HFFc6 (cell line): ENCODE results near the gene HRG. TPM values are rescaled to one million over a fixed set of nuclear protein-coding genes. Genes with fewer than 3 reads are reported as not detected.

ENCODE experiments used
- DNase-seq: peaks from one replicate; pipeline ENCODE4 v3.0.0-alpha.2; 2018
- H3K27ac Mint-ChIP-seq: 2 replicates; pipeline ENCODE4 v1.8.0; 2020; ENCODE audit warnings: mild to moderate bottlenecking, mixed read lengths
- H3K27me3 Mint-ChIP-seq: 2 replicates; pipeline ENCODE4 v1.8.0; 2021; ENCODE audit warnings: mild to moderate bottlenecking, moderate library complexity, mixed read lengths; ENCODE audit not compliant: insufficient read depth
- H3K36me3 Mint-ChIP-seq: 2 replicates; pipeline ENCODE4 v1.8.0; 2021; ENCODE audit warnings: low read depth, mixed read lengths
- H3K4me1 Mint-ChIP-seq: 2 replicates; pipeline ENCODE4 v1.8.0; 2020; ENCODE audit warnings: low read depth, mixed read lengths
- H3K4me3 Mint-ChIP-seq: 2 replicates; pipeline ENCODE4 v1.8.0; 2020; ENCODE audit warnings: mild to moderate bottlenecking, moderate library complexity, mixed read lengths
- H3K9me3 Mint-ChIP-seq: 2 replicates; pipeline ENCODE4 v1.8.0; 2020; ENCODE audit warnings: mild to moderate bottlenecking, mixed read lengths
- total RNA-seq, 6 experiments: library from RNA; stranded (reverse); fragmentation: NEBNext Ultra II Directional; extraction: Animal tissue kit (Norgen Biotek cat#: 25700); gene quantifications; 2 replicates in 1 of 6; 3 replicates in 5 of 6; pipeline ENCODE4 v1.2.3, GENCODE V29; 2021
- TF ChIP-seq, protein P1 (sequence below): fragments of 200-600 bp; sonication (generic); IDR thresholded peaks from 2 replicates; pipeline ENCODE4 v1.5.0; 2021; ENCODE audit warnings: antibody characterized with exemption, mild to moderate bottlenecking

The HRG gene
- total RNA-seq, 6 experiments from 2014 or later: not detected

DNA sequence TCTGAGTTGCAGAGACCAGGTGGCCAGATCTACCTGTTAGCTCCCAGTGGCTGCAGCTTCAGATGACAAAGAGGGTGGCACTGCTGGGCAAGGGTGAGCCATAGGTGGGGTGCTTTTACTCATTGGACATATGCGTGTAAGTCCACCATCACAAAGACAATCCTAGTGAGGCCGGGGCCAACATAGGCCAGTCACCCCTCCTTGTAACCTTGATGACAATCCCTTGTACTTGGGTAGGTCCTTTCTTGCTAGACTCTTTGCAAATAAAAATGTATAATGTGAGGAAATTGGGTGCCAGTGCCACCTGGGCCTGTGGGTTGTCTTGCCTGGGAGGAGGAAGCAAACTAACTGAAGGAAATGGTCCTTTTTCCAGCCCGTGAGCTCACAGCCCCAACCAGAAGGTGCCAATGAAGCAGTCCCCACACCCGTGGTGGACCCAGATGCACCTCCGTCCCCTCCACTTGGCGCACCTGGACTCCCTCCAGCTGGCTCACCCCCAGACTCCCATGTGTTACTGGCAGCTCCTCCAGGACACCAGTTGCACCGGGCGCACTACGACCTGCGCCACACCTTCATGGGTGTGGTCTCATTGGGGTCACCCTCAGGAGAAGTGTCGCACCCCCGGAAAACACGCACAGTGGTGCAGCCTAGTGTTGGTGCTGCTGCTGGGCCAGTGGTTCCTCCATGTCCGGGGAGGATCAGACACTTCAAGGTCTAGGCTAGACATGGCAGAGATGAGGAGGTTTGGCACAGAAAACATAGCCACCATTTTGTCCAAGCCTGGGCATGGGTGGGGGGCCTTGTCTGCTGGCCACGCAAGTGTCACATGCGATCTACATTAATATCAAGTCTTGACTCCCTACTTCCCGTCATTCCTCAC is 45.4 kb upstream of the HRG start:
- H3K36me3 Mint-ChIP-seq: no peaks in the 10 kb centered on the region
- no peak overlapping the region for H3K4me3 Mint-ChIP-seq
- H3K27ac Mint-ChIP-seq: no peak overlapping the region
- no peaks in the 10 kb centered on the region for H3K9me3 Mint-ChIP-seq
- peaks cover 6% of the 10 kb centered on the region for H3K27me3 Mint-ChIP-seq
- TF ChIP-seq, protein P1, sequence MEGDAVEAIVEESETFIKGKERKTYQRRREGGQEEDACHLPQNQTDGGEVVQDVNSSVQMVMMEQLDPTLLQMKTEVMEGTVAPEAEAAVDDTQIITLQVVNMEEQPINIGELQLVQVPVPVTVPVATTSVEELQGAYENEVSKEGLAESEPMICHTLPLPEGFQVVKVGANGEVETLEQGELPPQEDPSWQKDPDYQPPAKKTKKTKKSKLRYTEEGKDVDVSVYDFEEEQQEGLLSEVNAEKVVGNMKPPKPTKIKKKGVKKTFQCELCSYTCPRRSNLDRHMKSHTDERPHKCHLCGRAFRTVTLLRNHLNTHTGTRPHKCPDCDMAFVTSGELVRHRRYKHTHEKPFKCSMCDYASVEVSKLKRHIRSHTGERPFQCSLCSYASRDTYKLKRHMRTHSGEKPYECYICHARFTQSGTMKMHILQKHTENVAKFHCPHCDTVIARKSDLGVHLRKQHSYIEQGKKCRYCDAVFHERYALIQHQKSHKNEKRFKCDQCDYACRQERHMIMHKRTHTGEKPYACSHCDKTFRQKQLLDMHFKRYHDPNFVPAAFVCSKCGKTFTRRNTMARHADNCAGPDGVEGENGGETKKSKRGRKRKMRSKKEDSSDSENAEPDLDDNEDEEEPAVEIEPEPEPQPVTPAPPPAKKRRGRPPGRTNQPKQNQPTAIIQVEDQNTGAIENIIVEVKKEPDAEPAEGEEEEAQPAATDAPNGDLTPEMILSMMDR: no peak
- H3K4me1 Mint-ChIP-seq: peaks cover 21% of the 10 kb centered on the region
- no peak for DNase-seq

DNA sequence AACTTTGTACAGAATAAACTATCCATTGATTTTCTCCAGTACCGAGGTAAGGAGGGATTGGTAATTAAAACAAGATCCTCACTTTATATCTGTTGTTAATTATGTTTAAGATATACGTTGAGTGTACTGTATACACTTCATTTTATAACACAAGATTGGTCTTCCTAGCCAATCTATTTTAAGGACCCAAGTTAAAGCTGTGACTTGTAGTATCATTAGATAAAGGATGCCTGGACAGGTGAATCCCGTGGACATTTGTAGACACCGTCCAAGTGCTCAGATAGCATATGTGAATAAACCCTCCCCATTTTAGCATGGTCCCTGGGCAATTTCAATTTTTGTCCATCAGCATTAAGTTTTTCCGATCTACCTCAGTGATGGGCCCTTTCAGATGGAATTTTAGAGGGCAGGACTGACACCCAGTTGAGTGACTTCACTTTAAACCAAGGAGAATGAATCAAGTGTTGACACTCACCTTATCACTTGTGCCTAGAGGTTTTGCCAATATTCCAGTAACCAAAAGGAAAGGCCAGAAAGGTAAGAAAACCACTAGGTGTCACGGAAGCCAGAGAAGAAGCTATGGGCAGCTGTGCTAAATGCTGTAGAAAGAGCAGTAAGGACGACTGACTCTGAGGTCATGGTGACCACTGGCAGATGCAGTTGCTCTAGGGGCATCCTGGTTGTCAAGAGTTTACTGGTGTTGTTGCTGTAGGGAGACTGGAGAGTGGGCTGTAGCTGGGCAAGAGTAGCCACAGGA is 43.7 kb upstream of the HRG start:
- Mint-ChIP-seq H3K4me1 (peaks cover 11% of the 10 kb centered on the region), H3K4me3 (no peak overlapping the region), H3K36me3 (no peaks in the 10 kb centered on the region), H3K9me3 (no peaks in the 10 kb centered on the region), H3K27me3 (peaks cover 6% of the 10 kb centered on the region), H3K27ac (no peak overlapping the region)
- TF ChIP-seq, protein P1: no peak
- no peak for DNase-seq

DNA sequence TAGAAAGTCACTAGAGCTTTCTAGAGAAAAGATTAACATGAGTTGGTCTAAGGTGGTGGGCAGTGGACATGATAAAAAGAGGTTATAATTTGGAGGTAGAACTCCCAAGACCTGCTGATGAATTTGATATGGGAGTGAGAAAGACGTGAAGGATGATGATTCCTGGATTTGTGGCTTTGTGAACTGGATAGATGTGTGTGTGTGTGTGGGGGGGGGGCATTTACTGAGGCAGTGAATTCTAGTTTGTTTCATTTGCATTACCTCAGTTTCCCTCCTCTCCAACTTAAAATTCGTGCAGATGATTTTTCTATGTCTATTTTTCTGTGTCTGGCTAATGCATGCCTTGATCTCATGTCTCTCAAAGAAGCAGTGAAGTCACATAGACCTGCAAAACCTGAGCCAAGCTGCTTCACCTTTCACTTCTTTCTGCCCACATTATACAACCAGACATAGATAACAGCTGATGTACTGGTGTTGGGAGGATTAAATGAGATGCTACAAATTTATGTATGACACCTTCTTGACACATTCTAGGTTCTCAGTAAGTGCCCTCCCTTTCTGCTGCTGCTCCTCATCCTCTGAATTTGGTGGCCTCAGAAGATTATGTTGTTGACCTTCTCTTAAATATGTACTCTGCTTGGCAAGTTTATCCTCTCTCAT is 43.0 kb upstream of the HRG start:
- TF ChIP-seq, protein P1: no peak
- Mint-ChIP-seq H3K36me3 (no peaks in the 10 kb centered on the region), H3K4me3 (no peak overlapping the region), H3K4me1 (peaks cover 4% of the 10 kb centered on the region), H3K9me3 (no peaks in the 10 kb centered on the region), H3K27ac (no peak overlapping the region), H3K27me3 (peaks cover 6% of the 10 kb centered on the region)
- no peak for DNase-seq

DNA sequence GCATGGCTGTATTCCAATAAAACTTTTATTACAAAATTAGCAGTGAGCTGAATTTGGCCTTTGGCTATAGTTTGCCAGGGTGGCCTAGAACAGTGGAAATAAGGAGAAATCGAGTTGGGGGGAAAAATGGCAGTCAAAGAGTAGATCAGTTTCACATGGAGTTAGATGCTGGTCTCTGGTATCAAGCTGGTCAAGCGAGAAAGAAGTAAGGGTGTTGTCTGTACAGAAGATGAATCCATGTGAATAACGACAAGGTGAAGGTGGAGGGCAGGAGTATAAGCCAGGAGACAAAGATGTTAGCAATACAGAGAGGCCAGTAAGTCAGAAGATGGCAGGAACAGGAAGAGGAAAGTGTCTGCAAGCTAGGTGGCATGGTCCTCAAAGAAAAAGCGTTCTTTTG is 41.2 kb upstream of the HRG start:
- no peaks in the 10 kb centered on the region for H3K36me3 Mint-ChIP-seq
- no peak overlapping the region for H3K4me3 Mint-ChIP-seq
- H3K27me3 Mint-ChIP-seq: peaks cover 6% of the 10 kb centered on the region
- no peaks in the 10 kb centered on the region for H3K9me3 Mint-ChIP-seq
- TF ChIP-seq, protein P1: no peak
- no peak overlapping the region for H3K27ac Mint-ChIP-seq
- H3K4me1 Mint-ChIP-seq: no peaks in the 10 kb centered on the region
- DNase-seq: no peak

DNA sequence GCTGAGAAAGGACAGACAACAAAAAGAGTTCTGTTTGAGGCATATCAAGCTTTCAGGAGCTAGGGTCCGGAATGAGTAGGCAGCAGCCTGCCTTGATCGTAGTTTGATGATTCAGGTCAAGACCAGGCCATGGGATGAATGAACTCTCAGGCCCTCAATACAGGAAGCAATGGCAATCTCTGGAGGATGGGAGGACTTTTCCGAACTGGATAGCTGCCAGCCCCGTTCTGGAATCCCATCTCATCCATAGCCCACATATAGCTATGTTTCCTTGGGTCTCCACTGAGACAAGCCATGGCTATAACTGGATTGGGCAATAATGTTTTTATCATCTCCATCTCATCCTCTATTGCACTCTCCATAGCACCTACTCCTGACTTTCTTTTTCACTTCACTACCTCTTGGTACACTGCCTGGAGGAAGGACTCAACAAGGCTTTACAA is 40.2 kb upstream of the HRG start:
- Mint-ChIP-seq H3K9me3 (no peaks in the 10 kb centered on the region), H3K27ac (no peak overlapping the region), H3K36me3 (no peaks in the 10 kb centered on the region), H3K27me3 (peaks cover 6% of the 10 kb centered on the region), H3K4me3 (no peak overlapping the region), H3K4me1 (no peaks in the 10 kb centered on the region)
- no peak for DNase-seq
- TF ChIP-seq, protein P1: no peak
